IPS DF 4.7 (cell line): ENCODE measurements around the gene KCNJ9.
"Not testable (repeated sequence)": the region's sequence is repeated elsewhere in the genome, so short reads cannot be mapped to it uniquely, and the experiment has no call there.

Experiments
- DNase-seq: peaks from one replicate; pipeline ENCODE4 v3.0.0-alpha.2; 2013; ENCODE audit warnings: low spot score; ENCODE audit errors: extremely low read depth

KCNJ9 gene

DNA sequence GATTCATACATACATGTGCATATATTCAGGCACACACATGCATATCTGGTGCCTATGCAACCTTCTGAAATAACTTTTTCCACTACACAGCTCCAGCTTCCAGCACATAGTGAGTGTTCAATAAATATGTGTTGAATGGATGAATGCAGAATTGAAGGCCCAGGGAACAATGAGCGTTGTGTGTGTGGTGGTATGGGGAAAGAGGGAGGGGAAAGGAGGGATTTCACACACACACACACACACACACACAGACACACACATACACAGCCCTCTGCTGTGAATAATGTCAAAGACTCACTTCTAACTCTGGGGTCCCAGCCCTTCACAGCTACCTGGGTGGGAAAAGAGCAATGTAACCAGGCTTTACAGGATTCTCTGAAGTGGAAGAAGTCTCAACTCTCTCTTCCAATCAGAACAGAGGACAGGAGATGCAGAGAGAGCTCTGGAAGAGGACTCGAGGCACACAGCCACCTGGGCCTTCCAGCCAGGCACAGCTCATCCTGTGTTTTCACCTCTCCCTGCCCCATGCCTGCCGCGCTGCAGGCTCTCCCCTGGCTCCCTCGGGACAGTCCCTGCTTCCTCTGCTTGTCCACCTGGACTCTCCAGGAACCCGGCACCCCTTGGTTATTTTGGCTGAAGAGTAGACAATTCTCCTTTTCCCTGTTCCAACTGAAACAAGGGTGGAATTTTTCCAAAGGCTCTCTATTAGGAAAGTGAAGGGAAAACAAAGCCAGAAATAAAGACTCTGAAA lies 22.5 kb downstream of the KCNJ9 start:
- no peak for DNase-seq

DNA sequence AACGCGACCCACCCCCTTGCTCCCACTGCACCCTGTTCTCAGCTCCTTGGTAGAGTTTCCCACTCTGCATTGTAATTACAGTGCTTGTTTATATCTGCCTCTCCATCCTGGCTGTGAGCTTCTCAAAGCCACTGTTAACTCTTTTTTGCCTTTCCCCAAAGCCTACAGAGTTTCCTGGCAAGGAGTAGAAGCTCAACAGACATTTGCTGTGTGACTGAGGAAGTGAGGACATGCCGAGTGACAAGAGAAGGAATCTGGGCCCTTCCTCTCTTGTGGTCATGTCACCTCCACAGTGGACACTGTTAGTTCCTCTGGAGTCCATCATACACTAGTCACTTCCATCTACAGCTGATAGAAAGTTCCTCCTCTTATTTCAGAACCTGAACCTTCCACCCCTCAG lies 23.1 kb downstream of the KCNJ9 start:
- no peak for DNase-seq

DNA sequence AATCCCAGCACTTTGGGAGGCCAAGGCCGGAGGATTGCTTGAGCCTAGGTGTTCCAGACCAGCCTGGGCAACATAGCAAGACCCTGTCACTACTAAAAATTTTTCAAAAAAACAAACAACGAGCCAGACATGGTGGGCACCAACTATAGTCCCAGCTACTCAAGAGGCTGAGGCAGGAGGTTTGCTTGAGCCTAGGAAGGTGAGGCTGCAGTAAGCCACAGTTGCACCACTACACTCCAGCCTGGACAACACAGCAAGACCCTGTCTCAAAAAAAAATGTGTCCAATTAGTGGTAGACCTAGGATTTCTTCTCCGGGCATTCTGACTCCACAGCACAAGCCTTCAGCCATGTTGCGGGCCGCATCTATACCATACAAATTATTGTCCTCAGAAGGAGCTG lies 23.8 kb downstream of the KCNJ9 start:
- no peak for DNase-seq

DNA sequence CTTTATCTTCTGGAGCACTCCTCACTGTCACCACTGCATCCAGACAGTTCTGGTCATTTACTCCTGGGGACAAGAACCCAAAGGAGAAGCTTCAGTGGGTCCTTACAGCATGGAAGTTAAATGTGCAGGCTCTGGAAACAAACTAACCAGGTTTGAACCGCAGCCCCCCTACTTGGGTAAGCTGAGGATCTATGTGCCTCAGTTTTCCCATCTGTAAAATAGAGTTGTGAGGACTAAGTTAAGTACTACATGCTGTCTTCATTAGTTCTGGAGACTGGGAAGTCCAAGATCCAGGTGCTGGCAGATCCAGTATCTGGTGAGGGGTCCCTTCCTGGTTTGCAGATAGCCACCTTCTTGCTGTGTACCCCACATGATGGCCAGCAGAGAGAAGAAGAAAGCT lies 26.2 kb downstream of the KCNJ9 start:
- DNase-seq = no peak

DNA sequence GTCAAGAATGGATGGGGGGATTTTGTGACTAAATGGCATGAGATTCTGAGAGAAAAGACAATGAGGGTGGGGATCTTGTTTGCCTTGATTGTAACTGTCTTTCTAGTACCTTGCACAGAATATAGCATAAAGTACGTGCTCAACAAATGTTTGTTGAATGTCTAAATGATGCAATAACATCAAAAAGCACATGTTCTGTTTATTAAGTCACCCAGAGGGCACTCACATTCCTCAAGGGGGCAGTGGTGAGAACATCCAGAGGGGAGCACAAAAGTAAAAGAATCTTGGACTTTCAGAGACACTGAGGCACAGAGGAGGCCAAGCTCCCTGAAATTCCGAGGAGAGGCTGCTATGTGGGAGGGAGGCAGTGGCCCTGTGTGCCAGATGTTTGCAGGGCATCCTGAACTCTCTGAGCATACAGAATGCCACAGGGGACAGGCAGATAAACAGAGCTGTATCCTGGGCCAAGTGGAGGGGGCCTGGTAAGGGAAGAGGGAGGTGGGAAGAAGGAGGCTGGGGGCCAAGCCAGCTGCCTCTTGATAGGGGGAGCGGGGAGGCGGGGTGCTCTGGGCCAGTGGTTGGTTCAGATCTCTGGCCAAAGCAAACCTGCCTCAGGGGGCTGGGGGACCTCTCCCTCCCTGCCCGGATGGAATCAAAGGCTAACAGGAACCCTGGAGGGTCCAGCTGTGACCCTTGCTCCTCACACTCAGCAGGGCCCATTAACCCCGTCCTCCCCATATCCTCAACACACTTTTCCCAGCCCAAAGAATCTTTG lies 27.7 kb downstream of the KCNJ9 start:
- no peak for DNase-seq

DNA sequence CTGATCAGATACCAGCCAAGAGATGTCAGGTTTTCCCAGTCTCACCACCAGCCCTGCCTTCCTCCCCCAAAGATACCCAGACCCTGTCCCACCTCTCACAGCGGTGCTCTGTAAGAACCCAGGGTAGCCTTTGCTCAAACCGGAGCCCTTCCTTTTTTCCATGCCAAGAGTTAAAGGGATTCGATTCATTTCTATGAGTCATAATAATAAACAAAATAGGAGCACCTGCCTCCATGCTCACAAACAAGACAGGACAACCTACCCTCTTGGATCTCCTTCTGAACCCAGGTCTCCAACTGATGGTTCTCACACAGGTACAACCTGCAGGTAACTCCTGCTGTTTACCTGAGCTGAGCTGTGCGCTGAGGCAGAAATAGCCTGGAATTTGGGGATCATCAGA lies 28.3 kb downstream of the KCNJ9 start:
- DNase-seq = no peak

DNA sequence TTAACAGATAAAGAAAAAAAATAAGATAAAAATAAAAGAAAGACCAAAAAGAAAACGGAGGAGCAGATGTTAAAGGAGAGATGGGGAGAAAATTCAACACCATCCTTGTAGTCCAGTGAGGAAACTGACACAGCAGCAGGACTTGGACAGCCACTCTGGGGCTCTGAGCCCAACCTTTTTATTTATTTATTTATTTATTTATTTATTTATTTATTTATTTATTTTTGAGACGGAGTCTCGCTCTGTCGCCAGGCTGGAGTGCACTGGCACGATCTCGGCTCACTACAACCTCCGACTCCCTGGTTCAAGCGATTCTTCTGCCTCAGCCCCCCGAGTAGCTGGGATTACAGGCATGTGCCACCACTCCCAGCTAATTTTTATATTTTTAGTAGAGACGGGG lies 30.1 kb downstream of the KCNJ9 start:
- not testable (repeated sequence) for DNase-seq

DNA sequence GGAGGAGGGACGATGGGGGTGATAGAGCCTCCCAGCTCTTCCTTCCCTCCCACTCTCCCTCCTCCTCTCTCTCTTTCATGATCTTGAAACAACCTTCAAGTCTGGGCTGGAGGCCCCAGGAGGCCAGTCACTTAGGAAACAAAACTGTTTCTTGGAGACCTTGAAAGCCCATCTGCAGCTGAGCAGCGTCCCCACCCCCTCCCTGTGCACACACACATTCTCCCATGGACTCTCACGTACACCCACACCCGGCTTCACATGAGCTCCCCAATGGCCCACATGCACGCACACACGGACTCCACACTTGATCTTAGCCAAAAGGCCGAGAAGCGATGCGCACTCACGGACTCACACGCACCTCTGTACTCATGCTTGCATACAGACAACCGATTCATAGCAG lies 31.0 kb downstream of the KCNJ9 start:
- no peak for DNase-seq

DNA sequence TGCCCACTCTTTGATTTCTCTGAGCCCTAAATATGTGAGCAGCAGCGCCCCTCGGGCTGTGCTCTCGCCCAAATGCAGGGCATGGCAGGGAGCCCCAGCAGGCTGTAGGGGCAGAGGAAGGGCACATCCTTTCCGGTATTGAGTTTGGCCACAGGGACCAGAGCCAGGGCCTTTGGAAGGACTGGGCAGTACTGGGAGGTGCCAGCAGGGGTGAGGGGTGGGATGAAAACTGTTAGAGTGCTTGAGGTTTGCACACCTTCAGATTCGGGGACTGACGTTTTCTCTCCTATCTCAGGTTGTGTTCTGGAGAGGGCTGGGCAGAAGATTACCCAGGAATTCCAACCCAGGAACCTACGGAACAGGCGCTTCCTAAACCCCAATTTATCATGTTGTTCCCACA lies 32.1 kb downstream of the KCNJ9 start:
- DNase-seq = no peak

DNA sequence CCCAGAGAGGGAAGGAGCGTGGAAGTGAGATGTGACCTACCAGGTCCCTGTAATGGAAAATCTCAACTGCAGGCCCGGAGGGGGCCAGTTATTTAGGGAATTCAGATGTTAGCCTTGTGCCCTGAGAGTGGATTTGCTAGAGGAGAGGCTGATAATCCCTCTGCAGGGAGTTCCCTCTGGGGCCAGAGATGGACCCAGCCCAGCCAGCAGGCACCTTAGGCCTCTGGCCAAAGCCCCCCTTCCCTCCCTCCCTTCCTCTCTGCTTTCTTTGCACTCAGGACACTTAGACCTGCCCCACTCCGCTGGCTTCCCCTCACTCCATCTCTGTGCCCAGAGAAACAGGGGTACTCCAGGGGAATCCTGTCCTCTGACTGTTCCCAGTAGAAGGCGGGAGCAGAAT lies 32.7 kb downstream of the KCNJ9 start:
- no peak for DNase-seq

DNA sequence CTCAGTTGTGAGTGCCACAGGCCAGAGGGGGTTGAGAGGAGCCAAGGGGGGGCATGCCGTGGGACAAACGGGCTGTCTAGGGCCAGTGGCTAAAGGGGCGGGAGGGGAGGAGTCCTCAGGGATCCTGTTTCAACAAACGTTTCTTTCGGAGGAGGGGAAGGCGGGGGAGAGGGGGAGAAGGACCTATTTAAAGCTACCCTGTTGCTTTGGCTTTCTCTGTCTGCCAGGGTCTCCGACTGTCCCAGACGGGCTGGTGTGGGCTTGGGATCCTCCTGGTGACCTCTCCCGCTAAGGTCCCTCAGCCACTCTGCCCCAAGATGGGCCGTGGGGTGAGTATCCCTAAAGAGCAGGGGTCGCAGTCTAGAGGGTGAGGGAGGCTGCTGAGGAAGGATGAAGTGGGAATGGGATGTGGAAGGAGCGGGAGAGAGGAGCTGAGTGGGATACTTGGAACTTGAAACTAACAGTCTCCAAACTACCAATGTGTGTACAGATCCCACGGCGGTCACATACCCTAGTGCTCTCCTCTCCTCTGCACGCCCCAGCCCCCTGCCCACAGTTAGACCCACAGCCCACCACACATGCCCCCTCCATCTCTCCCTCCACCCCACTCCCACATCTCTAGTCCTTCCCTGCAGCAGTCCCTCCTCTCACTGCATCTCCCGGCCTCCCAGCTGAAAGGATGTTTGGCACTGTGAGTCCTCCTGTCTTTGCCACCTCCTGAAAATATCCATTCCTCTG lies 34.4 kb downstream of the KCNJ9 start, which contains the start of gene ATP1A2:
Gene ATP1A2, plus strand, starts transcription at position 215 of the 738 bp plus-strand sequence. Its CDS starts 103 bp downstream, at position 318.
- no peak for DNase-seq

DNA sequence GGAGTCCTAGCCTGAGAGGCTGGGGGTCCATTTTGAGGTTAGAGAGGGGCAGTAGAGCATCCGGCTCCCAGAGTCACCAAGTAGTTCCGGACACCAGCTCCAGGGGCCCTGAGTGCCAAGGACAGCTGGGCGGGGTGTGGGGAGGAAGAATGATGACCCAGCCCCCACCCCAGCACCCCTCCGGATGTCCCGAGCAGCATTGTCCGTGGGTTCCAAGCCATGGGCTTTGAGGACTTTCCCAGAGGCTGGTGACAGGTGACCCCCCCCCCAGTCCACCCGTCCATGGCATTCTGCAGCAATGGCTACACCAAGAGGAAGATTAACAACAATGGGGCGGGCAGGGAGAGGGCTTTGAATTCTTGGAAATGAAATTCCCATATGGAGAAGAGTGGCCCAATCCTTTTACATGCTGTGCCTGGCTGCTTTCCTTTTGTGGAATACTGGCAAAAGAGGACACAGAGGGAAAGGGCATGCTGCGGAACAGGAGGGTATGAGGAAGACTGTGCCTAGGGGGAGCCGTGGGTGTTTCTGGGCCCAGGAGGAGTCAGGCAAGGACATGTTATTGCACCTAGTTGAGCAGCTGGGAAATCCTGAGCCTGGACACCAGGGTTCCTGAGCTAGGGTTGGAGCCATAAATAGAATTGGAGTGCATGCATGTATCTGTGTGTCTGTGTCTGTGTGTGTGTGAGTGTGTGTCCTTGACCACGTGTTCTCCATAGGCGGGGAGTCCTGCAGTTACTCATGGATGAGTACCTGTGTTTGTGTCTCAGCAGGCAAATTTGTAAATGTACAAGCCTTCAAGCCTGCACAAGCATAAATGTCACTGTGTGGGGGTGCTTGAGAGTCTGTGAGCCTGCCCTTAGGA lies 35.2 kb downstream of the KCNJ9 start:
- DNase-seq = no peak

DNA sequence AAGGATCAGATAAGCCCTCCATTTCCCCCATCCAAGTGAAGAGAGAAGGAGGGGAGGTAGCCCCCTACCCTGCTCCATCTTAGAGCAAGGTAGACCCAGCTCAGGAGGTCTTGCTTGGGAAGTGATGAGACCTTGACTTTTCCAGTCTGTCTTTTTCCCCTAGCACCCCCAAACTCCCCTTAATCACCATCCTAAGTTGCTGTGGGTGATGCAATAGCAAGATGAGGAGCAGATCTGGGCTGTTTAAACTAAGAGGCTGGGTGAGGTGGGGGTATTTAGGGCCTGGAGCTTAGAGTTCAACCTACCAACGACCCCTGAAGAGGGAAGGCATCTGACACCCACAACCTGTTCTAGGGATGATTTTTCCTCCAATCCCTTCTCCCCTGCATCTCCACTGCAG lies 36.0 kb downstream of the KCNJ9 start:
- DNase-seq = no peak

DNA sequence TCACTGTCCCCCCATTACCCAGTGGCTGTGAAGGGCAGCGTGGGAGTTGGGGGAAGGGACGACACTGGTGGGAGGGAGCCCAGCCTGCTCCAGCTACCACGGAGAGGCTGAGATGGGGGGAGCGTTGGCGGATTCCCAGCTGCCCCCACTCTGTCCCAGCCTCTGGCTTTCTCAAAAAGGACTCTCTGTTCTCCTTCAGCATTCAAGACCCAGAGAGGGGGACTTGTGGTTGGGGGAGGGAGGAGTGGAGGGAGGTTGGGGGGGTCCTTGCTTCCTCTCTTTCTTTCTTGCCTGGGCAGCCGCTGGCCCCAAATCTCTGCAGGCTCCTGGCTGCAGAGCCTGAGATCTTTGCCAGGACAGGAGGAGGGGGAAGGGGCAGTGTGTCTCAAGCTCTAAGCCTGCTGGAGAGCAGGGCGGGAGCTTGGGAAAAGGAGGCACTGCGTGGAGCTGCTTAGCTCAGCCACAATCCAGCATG lies 36.4 kb downstream of the KCNJ9 start:
- DNase-seq = no peak

DNA sequence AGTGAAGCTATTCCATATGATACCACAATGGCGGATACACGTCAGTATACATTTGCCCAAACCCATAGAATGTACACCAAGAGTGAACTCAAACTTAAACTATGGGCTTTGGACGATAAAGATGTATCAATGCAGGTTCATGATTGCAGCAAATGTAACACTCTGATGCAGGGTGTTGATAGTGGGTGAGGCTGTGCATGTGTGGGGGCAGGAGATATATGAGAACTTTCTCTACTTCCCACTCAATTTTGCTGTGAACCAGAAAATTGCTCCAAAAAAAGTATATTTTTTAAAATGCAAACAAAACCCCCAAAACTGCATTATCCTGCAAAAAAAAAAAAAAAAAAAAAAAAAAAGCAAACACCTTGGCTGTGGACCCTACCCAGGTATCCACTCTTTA lies 37.6 kb downstream of the KCNJ9 start:
- DNase-seq = no peak

DNA sequence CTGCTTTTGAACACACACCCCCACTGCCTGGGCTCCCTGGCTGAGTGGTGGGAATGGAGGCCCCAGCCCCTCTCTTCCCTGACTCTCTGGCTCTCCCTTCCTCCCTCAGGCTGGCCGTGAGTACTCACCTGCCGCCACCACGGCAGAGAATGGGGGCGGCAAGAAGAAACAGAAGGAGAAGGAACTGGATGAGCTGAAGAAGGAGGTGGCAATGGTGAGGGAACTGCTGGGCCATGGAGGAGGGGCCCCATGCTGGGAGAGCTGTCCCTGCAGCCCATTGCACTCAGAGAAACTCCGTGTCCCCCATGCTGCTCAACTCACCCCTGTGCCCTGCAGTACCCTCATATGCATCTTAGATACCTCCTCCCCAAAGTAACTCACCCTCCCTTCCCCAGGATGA lies 39.5 kb downstream of the KCNJ9 start:
- no peak for DNase-seq

DNA sequence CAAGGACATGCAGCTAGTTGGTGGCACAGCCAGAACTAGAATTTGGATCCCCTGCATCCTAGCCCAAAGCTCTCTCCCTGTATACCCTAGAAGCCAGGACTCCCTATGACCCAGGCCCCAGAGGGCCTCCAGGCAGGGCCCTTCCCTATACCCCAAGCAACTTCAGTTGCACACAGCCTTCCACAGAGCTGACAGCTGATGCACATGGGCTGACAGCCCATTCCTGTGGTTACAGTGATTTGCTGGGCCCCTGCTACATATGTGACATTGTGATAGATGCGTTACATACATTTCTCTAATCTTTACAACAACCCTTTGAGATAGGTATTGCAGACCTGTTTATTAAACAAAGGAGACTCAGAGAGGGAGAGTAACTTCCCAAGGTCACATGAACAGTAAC lies 40.0 kb downstream of the KCNJ9 start:
- DNase-seq = no peak

DNA sequence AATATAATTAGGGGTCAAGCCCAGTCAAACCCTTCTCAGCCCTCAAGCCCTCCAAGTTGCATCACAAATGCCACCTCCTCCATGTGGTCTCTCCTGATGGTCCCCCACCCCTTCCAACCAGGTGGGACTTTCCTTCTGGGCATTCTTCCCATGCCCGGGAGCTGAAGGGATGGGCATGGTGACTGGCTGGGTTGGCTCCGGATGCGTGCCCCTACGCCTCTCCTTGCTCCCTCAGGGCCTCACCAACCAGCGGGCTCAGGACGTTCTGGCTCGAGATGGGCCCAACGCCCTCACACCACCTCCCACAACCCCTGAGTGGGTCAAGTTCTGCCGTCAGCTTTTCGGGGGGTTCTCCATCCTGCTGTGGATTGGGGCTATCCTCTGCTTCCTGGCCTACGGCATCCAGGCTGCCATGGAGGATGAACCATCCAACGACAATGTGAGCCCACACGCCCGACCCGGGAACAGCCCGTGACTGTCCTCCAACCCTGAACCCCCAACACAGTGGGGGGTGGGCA lies 41.7 kb downstream of the KCNJ9 start:
- no peak for DNase-seq

DNA sequence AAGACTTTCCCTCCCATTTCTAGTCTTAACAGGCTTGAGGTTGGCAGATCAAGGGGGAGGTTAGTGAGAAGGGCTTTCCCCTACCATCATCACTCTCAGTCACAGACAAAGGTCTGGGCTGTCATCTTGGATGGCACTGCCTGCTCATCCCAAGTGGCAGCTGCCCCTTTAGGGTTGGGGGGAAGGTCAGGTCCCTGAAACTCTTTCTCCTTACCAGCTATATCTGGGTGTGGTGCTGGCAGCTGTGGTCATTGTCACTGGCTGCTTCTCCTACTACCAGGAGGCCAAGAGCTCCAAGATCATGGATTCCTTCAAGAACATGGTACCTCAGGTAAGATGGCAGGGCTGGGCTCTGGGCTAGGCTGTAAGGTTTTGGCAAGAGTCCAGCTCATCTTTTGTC lies 42.4 kb downstream of the KCNJ9 start:
- no peak for DNase-seq

DNA sequence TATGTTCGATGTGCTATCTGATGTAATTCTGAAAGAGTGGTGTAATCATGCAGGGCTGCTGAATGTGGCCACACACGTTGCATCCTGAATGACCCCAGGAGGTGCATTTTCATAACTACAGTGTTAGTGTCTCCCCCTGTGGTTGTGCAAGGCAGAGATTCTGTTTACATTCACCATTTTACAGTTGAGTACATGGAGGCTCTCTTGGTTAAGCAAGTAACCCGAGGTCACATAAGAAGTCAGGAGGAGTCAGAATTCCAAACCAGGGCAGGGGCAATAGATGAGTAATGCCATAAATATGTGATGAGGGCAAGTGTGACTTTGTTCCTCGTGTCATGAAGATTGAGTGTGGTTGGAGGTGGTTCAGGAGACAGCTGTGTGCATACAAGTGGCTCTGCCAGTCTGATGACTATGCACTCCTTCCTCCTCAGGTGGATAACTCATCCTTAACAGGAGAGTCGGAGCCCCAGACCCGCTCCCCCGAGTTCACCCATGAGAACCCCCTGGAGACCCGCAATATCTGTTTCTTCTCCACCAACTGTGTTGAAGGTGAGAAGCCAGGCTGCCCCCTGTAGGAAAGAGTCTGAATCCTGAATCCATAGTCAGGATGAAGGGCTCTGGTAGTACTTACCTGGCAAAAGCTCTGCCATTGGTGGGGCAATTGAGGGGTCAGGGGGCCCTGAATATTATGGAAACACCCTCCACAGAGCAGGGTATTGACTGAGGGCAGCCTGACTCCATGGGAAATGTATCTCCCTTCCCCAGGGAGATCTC lies 43.6 kb downstream of the KCNJ9 start:
- DNase-seq = no peak
